ENCODE data around the gene PHLDB1. TPM values are rescaled to one million over a fixed set of nuclear protein-coding genes. Genes with fewer than 3 reads are reported as not detected.

PHLDB1 gene
- polyA plus RNA-seq, 1 of the 3 experiments (the other 2 are of a cell fraction), result 89.4 TPM

- Histone ChIP-seq H3K79me2 (ENCODE audit: insufficient read depth) (peaks cover 32% of the 10 kb centered on the region; the same call in 1 of the 2 replicates), H3F3A (replicated peaks; ENCODE audit: insufficient read depth) (peaks cover 7% of the 10 kb centered on the region), H2AFZ (ENCODE audit: low read depth) (no peak overlapping the region), H3K9me2 (no peaks in the 10 kb centered on the region), H3K9ac (no peak overlapping the region), H3K27ac (ENCODE audit: low read depth in 2 of 2, low read length in 1 of 2) (no peak overlapping the region; a peak in 1 of 4 replicates), H3K9me3 (no peaks in the 10 kb centered on the region), H4K20me1 (ENCODE audit: insufficient read depth) (peaks cover 35% of the 10 kb centered on the region), H3K36me3 (replicated peaks in 1 of 2; ENCODE audit: control insufficient read depth in 1 of 2, insufficient read depth in 2 of 2, low read length in 1 of 2) (peaks cover 62 to 83% of the 10 kb centered on the region in 2 experiments), H3K27me3 (ENCODE audit: insufficient read depth) (no peaks in the 10 kb centered on the region), H3K4me2 (no peak overlapping the region), H3K4me1 (ENCODE audit: control insufficient read depth in 1 of 2, insufficient read depth in 2 of 2, low read depth in 1 of 2, low read length in 1 of 2) (peaks cover 0 to 37% of the 10 kb centered on the region in 2 experiments; a peak in 2 of 4 replicates), H3K4me3 (ENCODE audit: low read depth in 2 of 2, low read length in 1 of 2) (no peak overlapping the region)
- POLR2A ChIA-PET, result interaction anchor here (1.1 kb wide), 1 partner anchor 9 kb away, joined by 3 read pairs; no protein-coding TSS in a partner anchor
- TF ChIP-seq RXRA (IDR thresholded peaks at IDR 0.05; ENCODE audit: borderline replicate concordance, low read depth) (no peak), NRF1 (IDR thresholded peaks at IDR 0.05; ENCODE audit: low read depth, low read length) (no peak), IRF3 (IDR thresholded peaks at IDR 0.05; ENCODE audit: low read depth, low read length) (no peak), ZBTB33 (IDR thresholded peaks at IDR 0.05; ENCODE audit: borderline replicate concordance, low read depth) (no peak), USF1 (IDR thresholded peaks at IDR 0.05; ENCODE audit: borderline replicate concordance, low read depth) (no peak), MXI1 (IDR thresholded peaks at IDR 0.05; ENCODE audit: low read depth, low read length) (no peak), GATA2 (CRISPR knock-in tag; IDR thresholded peaks at IDR 0.05) (no peak), RCOR1 (IDR thresholded peaks at IDR 0.05; ENCODE audit: low read length) (no peak)
- 88% methylated on average over 11 of the region's 11 CpGs for WGBS (ENCODE audit: low lambda C conversion rate)
- no peak for DNase-seq
- CTCF ChIA-PET, result interaction anchor here (1.1 to 6.3 kb wide), 8 partner anchors 10 to 48 kb away, joined by 3 to 44 read pairs (median 6); partner anchors contain the start of gene PHLDB1
Measured at GRCh38 chr11:118643142-118643994, 36.0 kb downstream of the PHLDB1 start.

- Histone ChIP-seq H3K27me3 (ENCODE audit: insufficient read depth) (no peaks in the 10 kb centered on the region), H3K4me1 (ENCODE audit: control insufficient read depth in 1 of 2, insufficient read depth in 2 of 2, low read depth in 1 of 2, low read length in 1 of 2) (peaks cover 0 to 37% of the 10 kb centered on the region in 2 experiments; a peak in 2 of 4 replicates), H3K9ac (no peak overlapping the region), H3K36me3 (replicated peaks in 1 of 2; ENCODE audit: control insufficient read depth in 1 of 2, insufficient read depth in 2 of 2, low read length in 1 of 2) (peaks cover 67 to 81% of the 10 kb centered on the region in 2 experiments), H3K27ac (ENCODE audit: low read depth in 2 of 2, low read length in 1 of 2) (no peak overlapping the region), H3K79me2 (ENCODE audit: insufficient read depth) (peaks cover 32% of the 10 kb centered on the region; the same call in 1 of the 2 replicates), H3F3A (replicated peaks; ENCODE audit: insufficient read depth) (peaks cover 13% of the 10 kb centered on the region), H4K20me1 (ENCODE audit: insufficient read depth) (peaks cover 35% of the 10 kb centered on the region), H3K4me3 (ENCODE audit: low read depth in 2 of 2, low read length in 1 of 2) (no peak overlapping the region), H3K9me3 (no peaks in the 10 kb centered on the region), H2AFZ (ENCODE audit: low read depth) (no peak overlapping the region), H3K4me2 (no peak overlapping the region), H3K9me2 (no peaks in the 10 kb centered on the region)
- DNase-seq, result no peak
- CTCF ChIA-PET, result interaction anchor here (0.6 to 6.3 kb wide), 5 partner anchors 11 to 1194 kb away, joined by 3 to 44 read pairs (median 4); partner anchors contain the start of gene PHLDB1
- POLR2A ChIA-PET, result interaction anchor here (1.1 kb wide), 1 partner anchor 9 kb away, joined by 3 read pairs; no protein-coding TSS in a partner anchor
- WGBS (ENCODE audit: low lambda C conversion rate), result 92% methylated on average over 5 of the region's 7 CpGs
- TF ChIP-seq MXI1 (IDR thresholded peaks at IDR 0.05; ENCODE audit: low read depth, low read length) (no peak), MEF2A (IDR thresholded peaks at IDR 0.05; ENCODE audit: borderline replicate concordance, low read depth) (no peak), ZBTB33 (IDR thresholded peaks at IDR 0.05; ENCODE audit: borderline replicate concordance, low read depth) (no peak), POLR2AphosphoS5 (IDR thresholded peaks at IDR 0.05; ENCODE audit: low read depth, low read length) (no peak), PBX3 (IDR thresholded peaks at IDR 0.05) (no peak), USF1 (IDR thresholded peaks at IDR 0.05; ENCODE audit: borderline replicate concordance, low read depth) (no peak), SMC3 (IDR thresholded peaks at IDR 0.05; ENCODE audit: low read depth, low read length) (no peak), TCF12 (IDR thresholded peaks at IDR 0.05) (no peak), GABPA (IDR thresholded peaks at IDR 0.05; ENCODE audit: low read depth) (no peak), NRF1 (IDR thresholded peaks at IDR 0.05; ENCODE audit: low read depth, low read length) (no peak), RAD21 (IDR thresholded peaks at IDR 0.05; ENCODE audit: low read length) (no peak), TAF1 (IDR thresholded peaks at IDR 0.05; ENCODE audit: borderline replicate concordance, low read depth, low read length) (no peak)
Measured at GRCh38 chr11:118643995-118644345, 36.6 kb downstream of the PHLDB1 start.

Measured in SK-N-SH (cell line).